Astrocyte of the spinal cord (primary cell): ENCODE results near the gene CHRM3.

ENCODE experiments used
- DNase-seq: peaks from one replicate; pipeline ENCODE4 v3.0.0; 2011; ENCODE audit warnings: low read depth, low spot score
- H3K4me3 ChIP-seq: 2 replicates; pipeline ENCODE4 v1.5.1; 2011; ENCODE audit warnings: low read depth, mild to moderate bottlenecking, low read length, moderate library complexity
- in situ Hi-C: cut with HindIII; loops from 2 replicates; pipeline ENCODE4 v1.10.0; 2017; ENCODE audit warnings: low sequenced_read_pairs
- TF ChIP-seq, protein P1 (sequence below): IDR thresholded peaks from 2 replicates; pipeline ENCODE4 v1.5.1; 2012; ENCODE audit warnings: low read depth, mild to moderate bottlenecking, low read length, inconsistent platforms

Gene CHRM3

GRCh38 chr1:239421811-239422210 lies 35.4 kb downstream of the CHRM3 start:
- H3K4me3 ChIP-seq: no peak overlapping the region
- DNase-seq: no peak
- TF ChIP-seq, protein P1, sequence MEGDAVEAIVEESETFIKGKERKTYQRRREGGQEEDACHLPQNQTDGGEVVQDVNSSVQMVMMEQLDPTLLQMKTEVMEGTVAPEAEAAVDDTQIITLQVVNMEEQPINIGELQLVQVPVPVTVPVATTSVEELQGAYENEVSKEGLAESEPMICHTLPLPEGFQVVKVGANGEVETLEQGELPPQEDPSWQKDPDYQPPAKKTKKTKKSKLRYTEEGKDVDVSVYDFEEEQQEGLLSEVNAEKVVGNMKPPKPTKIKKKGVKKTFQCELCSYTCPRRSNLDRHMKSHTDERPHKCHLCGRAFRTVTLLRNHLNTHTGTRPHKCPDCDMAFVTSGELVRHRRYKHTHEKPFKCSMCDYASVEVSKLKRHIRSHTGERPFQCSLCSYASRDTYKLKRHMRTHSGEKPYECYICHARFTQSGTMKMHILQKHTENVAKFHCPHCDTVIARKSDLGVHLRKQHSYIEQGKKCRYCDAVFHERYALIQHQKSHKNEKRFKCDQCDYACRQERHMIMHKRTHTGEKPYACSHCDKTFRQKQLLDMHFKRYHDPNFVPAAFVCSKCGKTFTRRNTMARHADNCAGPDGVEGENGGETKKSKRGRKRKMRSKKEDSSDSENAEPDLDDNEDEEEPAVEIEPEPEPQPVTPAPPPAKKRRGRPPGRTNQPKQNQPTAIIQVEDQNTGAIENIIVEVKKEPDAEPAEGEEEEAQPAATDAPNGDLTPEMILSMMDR: no peak
- in situ Hi-C loops: no loop called here

- no peak overlapping the region for H3K4me3 ChIP-seq
- no peak for DNase-seq
- TF ChIP-seq, protein P1: no peak
- in situ Hi-C loops: no loop called here
Measured at GRCh38 chr1:239422818-239423217, 36.5 kb downstream of the CHRM3 start.

GRCh38 chr1:239426821-239427475 lies 40.6 kb downstream of the CHRM3 start:
- TF ChIP-seq, protein P1: no peak
- no peak for DNase-seq
- H3K4me3 ChIP-seq: no peak overlapping the region
- in situ Hi-C loops: no loop called here

GRCh38 chr1:239427712-239428111 lies 41.3 kb downstream of the CHRM3 start:
- TF ChIP-seq, protein P1: no peak
- no peak for DNase-seq
- in situ Hi-C loops: no loop called here
- no peak overlapping the region for H3K4me3 ChIP-seq

DNA sequence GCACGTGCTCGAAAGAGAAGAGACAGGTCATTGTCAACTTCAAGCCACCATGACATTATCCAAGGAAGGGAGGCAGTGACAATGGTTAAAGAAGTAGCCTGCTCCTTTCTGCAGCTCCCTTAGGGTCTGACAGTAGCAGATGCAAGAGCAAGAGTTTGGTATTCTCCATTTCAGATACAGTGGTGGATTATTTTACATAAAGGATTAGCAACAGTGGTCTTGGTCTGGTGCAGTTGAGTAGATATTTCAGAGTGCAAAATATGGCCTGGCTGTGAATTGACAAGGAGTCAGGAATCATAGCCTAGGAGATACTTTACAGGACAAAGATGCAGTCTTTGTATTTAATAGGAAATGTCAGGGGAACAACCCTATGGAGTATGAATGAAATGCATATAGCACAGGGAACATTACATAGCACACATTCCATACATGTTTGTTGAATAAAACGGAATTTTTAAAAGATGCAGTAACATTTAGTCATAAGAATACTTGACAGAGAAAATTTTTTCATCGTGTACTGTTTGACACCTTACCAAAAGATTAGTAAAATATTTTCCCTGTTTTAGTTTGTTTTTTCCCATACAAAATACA lies 41.8 kb downstream of the CHRM3 start:
- no peak for DNase-seq
- TF ChIP-seq, protein P1: no peak
- in situ Hi-C loops: no loop called here
- H3K4me3 ChIP-seq: no peak overlapping the region

DNA sequence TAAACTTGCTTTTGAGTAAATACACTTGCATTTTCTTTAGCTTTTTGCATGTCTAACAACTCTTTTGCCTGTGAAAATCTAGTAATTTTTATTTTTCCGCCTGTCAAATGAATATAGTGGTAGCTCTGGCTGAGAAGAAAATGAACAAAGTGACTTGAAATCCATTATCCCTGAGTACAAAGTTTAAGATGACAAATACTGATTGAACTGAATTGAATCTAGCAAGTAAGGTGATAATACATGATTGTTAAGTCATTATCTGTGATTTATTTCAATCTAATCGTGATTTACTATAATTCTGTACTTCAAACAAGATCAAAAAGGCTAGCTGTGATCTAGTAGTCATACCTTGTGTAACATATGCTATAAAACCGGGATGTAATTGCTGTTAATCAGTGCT lies 42.8 kb downstream of the CHRM3 start:
- TF ChIP-seq, protein P1: no peak
- DNase-seq: no peak
- no peak overlapping the region for H3K4me3 ChIP-seq
- in situ Hi-C loops: no loop called here

GRCh38 chr1:239432255-239432654 lies 45.9 kb downstream of the CHRM3 start:
- no peak for DNase-seq
- in situ Hi-C loops: no loop called here
- TF ChIP-seq, protein P1: no peak
- H3K4me3 ChIP-seq: no peak overlapping the region
